Occipital lobe (tissue), 2 donors: ENCODE measurements around the gene FOXD3. TPM values are rescaled to one million over a fixed set of nuclear protein-coding genes. Genes with fewer than 3 reads are reported as not detected.

Experiments used
- DNase-seq: peaks from one replicate; lab custom pipeline; 2025; lab: John Stamatoyannopoulos, UW
- total RNA-seq: library from RNA; depleted of rRNA; stranded (reverse); fragments of >200 nt; gene quantifications from one replicate; pipeline ENCODE4 v1.2.3, GENCODE V29; 2014

The FOXD3 gene
- not detected for total RNA-seq

DNA sequence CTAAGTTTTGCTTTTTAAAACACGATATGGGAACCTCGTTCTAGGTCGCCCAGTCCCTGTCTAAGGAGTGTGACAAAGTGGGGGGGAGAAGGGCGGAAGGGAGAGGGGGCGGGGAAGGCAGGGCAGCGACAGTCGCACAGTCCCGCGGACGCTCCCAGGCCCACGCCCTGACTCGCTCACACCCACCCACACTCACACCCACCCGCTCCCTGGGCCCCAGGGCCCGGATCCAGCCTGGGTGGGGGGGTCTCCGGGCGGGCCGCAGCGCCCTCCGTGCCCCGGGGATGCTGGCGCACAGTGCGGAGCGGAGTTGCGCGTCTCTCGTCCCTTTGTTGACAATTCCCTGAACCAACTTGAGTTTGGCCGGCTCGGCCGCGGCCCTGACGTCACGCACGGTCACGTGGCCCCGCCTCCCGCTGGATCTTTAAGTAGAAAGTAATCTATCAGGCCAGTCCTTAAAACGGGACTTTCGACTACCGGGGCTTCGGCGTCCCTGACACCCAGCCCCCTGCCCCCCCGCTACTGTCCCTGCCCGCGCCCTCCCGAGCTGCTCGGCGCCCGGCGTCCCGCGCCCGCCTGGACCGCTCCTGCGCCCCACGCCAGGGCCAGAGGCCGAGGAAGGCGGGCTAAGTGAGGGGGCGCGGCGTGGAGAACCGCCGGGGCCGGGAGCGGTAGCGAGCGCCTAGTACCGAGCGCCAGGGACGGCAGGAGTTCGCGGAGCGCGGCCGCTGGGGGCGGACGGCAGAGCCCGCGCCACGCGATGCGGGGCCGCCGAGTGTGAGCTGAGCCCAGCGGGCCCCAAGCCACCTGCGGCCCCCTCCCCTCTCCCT is at the start of gene FOXD3:
Gene FOXD3 (plus strand): TSS at position 454 of the 830 bp plus-strand sequence. CDS start 492 bp downstream, outside the sequence.
- DNase-seq = no peak

GRCh38 chr1:63272811-63273210 is 49.6 kb upstream of the FOXD3 start:
- DNase-seq = no peak

GRCh38 chr1:63274371-63274770 is 48.0 kb upstream of the FOXD3 start:
- no peak for DNase-seq

DNA sequence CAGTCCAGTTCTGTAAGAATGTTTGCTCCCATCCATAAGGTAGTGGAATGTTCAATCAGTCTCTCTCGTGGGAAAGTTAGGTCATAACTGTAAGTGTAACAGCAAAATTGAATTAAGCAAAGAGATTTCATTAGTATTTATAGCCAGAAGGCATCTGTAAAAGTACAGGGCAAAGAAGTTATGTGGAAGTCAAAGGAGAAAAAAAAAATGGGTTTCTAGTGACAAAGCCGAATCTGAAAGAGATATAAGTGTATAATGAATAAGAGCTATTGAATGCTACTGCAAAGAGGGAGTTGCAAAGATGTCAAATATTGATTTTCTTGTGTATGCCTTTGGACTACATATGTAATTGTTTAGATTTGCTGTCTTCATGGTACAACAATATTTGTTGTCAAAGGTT is 47.4 kb upstream of the FOXD3 start:
- no peak for DNase-seq

DNA sequence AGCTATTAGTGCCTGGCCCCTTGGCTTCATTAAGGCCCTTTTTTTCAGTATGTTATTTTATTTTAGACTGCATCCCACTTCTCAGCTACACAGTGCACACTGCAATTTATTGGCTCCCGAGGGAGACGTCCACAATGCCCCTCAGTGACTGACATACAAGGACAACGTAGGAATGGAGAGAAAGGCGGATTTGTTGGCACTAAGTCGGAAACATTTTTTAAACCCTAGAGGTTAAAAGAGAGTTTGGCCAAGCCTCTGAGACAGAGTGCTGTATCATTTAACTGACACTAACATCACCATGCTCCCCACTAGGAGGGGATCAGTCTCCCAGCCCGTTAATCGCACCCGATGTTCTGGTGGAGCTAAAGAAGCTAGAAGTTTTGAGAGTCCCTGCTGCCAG is 45.7 kb upstream of the FOXD3 start:
- no peak for DNase-seq

DNA sequence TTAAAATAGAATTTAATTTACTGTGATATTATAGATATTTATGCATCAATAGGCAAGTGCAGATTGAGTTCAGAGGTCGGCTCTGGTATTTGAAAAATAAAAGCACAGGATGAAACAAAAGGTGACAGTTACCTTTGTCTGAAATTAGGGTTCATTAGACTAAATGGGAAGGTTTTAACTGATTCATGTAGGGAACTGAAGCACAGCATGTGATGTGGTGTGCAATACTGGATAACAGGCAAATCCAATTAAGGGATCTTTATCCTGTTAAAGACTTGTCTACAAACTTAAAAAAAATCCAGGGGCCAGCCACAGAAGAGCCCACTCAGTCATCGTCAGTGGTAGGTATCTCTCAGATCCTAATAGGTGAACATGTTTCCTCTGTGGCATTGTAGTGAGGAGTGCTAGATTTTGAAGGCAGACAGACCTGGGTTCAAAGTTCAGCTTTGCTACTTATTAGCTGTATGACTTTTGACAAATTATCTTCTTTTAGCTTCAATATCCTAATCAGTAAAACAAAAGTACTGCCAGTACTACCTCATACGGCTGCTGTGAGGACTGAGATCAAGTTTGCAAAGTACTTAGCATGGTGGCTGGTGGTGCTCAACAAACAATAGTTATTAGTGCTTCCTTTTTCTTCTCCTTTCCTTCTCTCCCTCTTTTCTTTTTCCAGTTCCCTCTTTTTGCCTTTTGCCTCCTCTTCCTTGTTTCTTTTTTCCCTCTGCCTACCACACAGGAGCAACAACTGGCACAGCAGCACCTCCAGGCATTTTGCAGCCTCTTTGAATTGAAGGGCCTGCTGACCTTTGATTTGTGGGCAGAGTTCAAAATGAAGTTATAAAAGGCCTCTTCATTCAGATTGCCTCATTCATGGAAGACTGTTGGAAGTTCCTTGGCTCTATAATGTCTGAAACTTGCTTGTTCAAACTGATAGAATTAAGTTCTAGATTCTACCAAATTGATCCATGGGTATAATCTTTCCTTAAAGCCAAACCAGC is 44.9 kb upstream of the FOXD3 start:
- no peak for DNase-seq

DNA sequence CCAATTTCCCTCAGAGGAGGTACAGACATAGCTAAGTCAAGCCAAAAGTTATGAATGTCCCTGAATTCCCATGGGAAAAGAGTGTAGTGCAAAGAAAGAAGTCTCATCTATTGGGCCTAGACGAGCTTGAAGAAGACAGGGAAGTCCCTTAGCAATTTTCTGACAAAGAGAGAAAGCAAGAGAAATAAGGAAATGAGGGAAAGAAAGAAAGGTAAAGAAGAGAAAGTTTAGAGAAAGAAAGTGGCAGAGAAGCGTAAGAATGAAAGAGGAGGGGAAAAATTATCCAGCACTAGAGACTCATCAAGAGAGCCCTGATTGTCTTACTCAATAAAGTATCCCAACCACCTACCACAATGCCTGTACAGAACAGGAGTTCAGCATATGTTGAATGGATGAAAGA is 40.6 kb upstream of the FOXD3 start:
- no peak for DNase-seq

DNA sequence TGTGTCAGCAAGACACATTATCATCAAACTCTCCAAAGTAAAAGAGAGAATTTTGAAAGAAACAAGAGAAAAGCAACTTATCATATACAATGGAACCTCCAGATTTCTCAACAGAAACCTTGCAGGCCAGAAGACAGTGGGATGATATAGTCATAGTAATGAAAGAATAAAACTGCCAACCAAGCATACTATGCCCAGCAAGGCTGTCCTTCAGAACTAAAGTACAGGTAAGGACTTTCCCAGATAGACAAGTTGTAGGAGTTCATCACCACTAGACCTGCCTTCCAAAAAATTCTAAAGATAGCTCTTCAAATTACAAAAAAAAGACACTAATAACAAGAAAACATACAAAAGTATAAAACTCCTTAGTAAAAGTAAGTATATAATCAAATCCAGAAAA is 33.2 kb upstream of the FOXD3 start:
- DNase-seq = no peak

DNA sequence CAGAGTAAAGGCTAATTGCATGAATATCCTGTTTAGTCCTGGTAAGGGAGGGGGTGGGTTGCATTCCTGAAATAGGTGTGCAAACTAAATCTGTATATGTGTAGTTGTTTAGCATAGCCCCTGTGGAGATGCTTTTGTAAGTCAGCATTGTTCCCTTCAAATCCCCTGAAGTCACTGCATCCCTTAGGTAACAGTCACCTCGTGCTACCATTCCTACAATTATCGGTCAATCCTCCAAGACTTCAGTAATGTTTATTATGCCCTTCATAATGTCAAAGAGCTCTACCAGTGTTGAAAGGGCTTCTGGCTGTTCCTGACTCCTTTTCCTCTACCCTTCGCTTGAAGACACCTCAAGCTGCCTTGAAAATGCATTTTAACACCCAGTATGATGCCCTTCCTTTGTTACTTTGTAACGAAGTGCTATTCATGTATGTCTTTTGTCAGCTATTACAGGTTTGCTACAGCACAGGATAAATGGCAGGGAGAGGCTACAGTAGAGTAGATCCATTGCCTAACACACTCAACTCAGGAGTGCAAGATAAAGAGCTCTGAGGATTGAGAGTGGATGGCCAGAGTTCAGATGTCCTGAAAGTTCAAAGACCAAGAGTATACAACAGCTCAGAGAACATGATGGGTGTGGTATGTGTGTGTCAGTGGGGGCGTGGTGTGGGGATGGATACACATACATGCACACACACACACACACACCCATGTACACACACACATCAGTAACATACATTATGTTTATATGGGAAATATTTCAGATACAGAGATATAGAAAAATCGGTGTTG is 27.4 kb upstream of the FOXD3 start:
- no peak for DNase-seq

- DNase-seq = no peak
Observed at GRCh38 chr1:63304410-63304809, 18.0 kb upstream of the FOXD3 start.

DNA sequence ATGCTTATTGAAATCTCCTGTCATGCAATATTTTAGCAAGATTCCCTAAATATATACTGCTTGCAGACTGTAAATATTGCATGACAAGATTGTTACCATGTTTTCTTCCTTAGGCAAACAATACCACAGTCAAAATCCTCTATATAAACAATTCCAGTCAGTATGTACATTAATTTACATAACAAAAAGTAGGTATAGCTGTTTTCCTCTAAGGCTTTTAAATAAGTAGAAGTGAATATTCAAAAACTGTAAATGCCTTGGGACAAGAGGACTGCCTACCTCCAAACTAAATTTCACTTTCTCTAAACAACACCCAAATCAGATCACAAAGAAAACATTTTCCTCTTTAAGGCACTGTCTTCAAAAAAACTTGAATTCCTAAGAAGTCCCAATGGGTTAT is 17.3 kb upstream of the FOXD3 start:
- no peak for DNase-seq

DNA sequence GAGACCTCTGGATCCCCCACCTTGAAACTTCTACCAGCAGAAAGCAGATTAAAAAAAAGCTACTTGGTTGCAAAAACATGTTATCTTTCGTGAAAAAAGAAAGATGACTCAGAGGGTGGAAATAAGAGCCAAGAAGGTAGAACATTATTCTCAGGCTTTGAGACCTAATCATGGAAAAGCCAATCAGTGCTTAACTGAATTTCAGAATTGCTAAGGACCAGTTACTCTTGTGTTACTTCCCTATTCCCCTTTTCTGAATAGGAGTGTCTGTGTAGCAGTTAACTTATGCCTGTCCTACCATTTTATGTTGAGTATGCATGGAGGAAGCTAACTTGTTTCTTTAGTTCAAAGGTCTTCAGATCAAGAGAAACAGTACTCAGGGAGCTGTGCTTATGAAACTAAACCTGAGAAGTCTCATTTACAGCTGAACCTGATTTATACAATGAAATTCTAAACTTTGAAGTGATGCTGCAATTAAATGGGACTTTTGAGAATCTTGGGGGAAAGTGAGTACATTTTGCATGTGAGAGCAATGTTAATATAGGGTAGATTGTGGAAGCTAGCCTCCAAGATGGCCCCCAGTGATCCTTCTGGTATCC is 15.1 kb upstream of the FOXD3 start:
- DNase-seq = no peak

GRCh38 chr1:63316598-63316983 is 5.8 kb upstream of the FOXD3 start:
- DNase-seq = no peak

DNA sequence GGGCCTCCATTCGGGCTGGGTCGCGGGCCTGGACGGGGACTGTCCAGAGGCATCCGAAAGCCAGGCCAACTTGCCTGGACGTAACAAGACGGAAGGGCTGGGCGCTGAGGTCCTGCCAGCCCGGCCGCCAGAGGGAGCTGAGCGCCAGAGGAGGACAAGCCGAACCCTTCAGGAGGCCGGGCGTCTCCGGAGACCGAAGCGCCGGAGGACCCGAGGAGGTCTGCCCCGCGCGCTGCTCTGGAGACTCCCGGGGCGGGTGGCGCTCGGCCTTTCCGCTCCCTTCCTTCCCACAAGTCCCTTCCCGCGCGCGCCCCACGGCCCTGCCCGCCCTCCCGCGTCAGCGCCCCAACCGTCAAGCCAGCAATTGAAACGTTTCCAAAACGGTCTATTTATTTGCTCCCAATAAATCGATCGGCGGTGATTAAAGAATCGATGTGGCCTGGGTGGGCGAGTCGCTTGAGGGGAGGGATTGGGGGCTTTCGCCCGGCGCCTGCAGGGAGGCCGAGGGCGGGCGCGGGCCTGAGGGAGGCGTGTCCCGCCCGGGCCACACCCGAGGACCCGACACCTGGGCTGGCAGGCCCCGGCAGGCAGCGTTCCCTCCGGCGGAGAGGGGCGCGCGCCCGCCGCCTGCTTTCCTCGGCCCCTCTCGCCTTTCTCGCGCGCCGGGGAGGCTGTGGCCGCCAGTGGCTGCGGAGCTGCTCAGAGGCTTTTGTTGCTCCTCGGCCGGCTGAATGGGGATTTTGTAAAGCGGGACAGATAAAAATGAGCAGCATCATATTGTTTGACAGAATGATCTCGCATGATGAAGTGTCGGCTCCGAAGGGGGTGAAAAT is 5.2 kb upstream of the FOXD3 start:
- DNase-seq = no peak

DNA sequence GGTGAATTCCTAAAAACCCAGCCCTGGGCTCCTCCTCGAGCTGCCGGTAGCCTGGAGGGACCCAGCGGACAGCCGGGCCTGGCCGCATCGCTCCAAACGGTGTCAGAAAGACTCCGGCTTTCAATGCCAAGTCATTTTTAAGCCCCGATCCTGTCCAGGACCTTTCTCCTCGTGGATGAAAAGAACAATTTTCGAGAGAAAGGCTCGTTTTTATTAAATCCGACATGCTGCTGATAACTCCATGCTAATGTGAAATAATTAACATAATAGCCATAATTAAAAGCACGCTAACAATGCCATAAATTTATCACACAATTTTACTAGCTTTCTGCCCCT is 4.6 kb upstream of the FOXD3 start:
- DNase-seq = no peak

DNA sequence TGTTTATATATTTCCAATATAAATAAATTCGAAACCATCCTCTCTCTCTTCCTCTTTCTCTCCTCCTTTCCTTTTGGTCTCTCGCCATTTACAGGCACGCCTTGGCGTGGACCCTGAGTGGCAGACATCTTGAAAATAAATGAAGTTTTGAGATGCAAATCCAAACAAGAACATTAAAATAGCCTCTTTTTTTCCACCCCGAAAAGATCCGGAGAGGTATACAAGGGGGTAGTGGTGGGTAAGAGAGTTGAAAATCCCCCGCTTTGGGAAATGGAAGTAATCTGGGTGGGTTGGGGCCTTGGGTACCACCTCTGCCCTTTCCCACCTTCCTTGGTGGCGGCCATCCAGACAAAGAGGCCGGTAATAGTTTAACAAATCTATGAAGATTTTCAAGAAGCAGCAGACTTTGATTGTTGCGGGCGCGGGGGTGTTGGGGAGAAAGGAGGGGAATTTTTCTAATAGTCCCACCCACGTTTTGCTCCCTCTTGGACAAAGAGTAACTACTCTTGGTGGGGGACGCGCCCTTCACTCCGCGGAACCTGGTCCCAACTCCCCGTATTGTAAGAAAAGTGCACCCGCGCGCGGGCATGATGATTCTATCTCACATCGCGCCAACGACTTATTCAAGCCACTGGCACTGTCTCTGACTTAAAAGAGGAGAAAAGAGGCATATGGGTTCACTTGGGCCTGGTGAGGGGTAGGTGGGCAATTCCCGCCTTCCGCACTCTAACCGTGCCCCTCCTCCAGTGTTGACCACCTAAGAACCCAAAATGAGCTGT is 4.0 kb upstream of the FOXD3 start:
- DNase-seq = no peak

DNA sequence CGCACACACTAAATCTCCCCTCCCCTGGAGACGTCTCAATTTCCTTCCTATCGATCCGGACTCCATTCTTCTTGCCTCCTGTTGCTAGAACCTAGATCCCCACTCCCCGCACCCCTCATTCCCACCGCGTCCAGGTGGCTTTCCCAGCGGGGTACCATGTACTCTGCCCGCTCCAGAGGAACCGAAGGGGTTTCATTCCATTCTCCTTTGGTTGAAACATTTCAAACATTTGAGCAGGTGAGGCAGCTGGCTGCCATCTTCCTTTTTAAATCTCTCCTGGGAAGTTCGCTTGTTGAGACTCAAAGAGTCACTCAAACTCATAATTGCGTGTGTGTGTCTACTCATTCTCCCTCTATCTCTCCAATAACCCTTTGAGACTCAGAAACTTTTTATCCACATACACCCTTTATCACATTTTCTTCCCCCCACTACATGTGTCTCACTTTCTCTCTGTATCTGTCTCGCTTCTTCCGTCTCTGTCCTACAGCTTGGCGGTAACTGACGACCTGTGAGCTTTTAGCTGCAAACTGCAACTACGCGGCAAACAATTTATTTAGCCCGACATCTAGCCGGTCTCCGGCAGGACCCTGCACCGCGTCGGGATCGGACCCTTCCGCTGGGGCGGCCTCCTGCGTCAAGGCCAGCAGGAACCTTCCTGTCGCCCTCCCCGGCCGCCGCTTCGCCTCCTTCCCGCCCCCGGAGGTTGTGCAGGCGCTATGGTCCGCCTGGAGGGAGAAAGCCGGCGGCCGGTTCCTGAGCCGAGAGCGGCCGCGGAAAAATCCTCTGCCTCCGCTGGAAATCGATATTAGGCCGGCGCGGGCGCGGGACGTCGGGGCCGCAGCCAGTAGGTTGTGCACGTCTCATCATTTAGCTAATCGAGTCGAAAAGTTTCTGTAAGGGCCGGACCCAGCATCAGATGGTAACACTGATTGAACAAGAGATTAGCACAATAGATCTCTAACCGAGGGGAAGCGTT is 3.0 kb upstream of the FOXD3 start:
- no peak for DNase-seq

- DNase-seq = no peak
Observed at GRCh38 chr1:63320022-63320721, 2.2 kb upstream of the FOXD3 start.
